Heart left ventricle (tissue), 16 donors: ENCODE measurements around the gene IFT57. TPM values are rescaled to one million over a fixed set of nuclear protein-coding genes. Genes with fewer than 3 reads are reported as not detected.

Experiments used
- ATAC-seq, 4 donors: fragments of 200-7000 bp; cut with Tn5 transposase; one replicate each; pipeline ENCODE4 v1.9.1; 2020 to 2022; ENCODE audit warnings: moderate library complexity in 4 of 4, mild to moderate bottlenecking in 3 of 4, moderate number of reproducible peaks in 1 of 4
- DNase-seq, 5 donors: peaks; one replicate each; pipeline ENCODE4 v3.0.0-alpha.2; 2020
- H3K27ac ChIP-seq, 12 donors: fragments of 200-600 bp; sonication (generic) in 4 of 12; one replicate each; pipeline versions ENCODE4 v1.5.0 to v1.8.0; 2016 to 2022; ENCODE audit warnings: mild to moderate bottlenecking in 2 of 12
- H3K27me3 ChIP-seq, 9 donors: fragments of 200-600 bp; sonication (generic) in 2 of 9; one replicate each; pipeline versions ENCODE4 v1.5.1 to v1.8.0; 2016 to 2022; ENCODE audit warnings: mild to moderate bottlenecking in 3 of 9
- H3K36me3 ChIP-seq, 9 donors: fragments of 200-600 bp; sonication (generic) in 2 of 9; one replicate each; pipeline versions ENCODE4 v1.5.0 to v1.8.0; 2018 to 2022; ENCODE audit warnings: mild to moderate bottlenecking in 2 of 9
- H3K4me1 ChIP-seq, 12 donors: fragments of 200-600 bp; sonication (generic) in 4 of 12; one replicate each; pipeline versions ENCODE4 v1.5.0 to v1.8.0; 2016 to 2022; ENCODE audit warnings: mild to moderate bottlenecking in 3 of 12
- H3K4me3 ChIP-seq, 12 donors: fragments of 200-600 bp; sonication (generic) in 4 of 12; one replicate each; pipeline versions ENCODE4 v1.5.0 to v1.8.0; 2017 to 2022; ENCODE audit warnings: mild to moderate bottlenecking in 9 of 12, moderate library complexity in 4 of 12
- H3K9me3 ChIP-seq, 12 donors: fragments of 200-600 bp; sonication (generic) in 4 of 12; one replicate each; pipeline versions ENCODE4 v1.5.0 to v1.8.0; 2016 to 2022; ENCODE audit warnings: mild to moderate bottlenecking in 1 of 12
- POLR2A ChIP-seq, 2 donors: fragments of 450-650 bp; IDR thresholded peaks; one replicate each; pipeline ENCODE4 v1.6.1; 2017; ENCODE audit warnings: antibody characterized with exemption in 2 of 2, mild to moderate bottlenecking in 2 of 2, moderate library complexity in 2 of 2
- whole genome bisulfite sequencing, 4 donors: extraction: QIAGEN DNeasy Blood & Tissue Kit in 2 of 4; methylation state at CpG; one replicate each; pipeline versions ENCODE4 v1.1.5 to v1.1.7; 2013 to 2018; 5-methylcytosine and 5-hydroxymethylcytosine counted together
- intact Hi-C, 10 donors: fragments of 100-400 bp; cut with DNase I; formaldehyde crosslinking; loops; one replicate each; pipeline versions ENCODE4 v1.11.1 to v1.14.2; 2022
- polyA plus RNA-seq, 2 donors: library from polyadenylated mRNA; stranded (reverse); fragments of 200-250 nt; gene quantifications; one replicate each; pipeline ENCODE4 v1.2.3, GENCODE V29; 2013
- total RNA-seq, 9 donors: library from RNA; depleted of rRNA in 2 of 9; stranded (reverse); fragments of >200 nt in 2 of 9; fragmentation: NEBNext Ultra II Directional in 3 of 9; extraction: Animal tissue kit (Norgen Biotek cat#: 25700) in 3 of 9; gene quantifications; one replicate each; pipeline versions ENCODE4 v1.1.0 to v1.2.4, GENCODE V29; 2016 to 2023
- TF ChIP-seq, protein P1 (sequence below), 12 donors: fragments of 200-600 bp; sonication (generic) in 4 of 12; IDR thresholded peaks; one replicate each; pipeline versions ENCODE4 v1.5.0 to v1.8.0; 2018 to 2022; ENCODE audit warnings: antibody characterized with exemption in 12 of 12, mild to moderate bottlenecking in 5 of 12
- donor health status: ischemic (EF 13 %, LVEDD 7.1; RV severe dilation, severe dysfunction).
- donor health status: healthy with polysubstance abuse.
- donor health status: DM: no; HTN: yes; CAD: no.
- donor health status: DM: no; HTN: no; CAD: no.
- donor health status: ischemic (EF 25% LVEDD 6.9; RV normal size, moderate dysfunction).
- donor health status: ischemic (EF 25% LVEDD 5.7; RV mildly dilated, moderate dysfunction).
- donor health status: healthy.
- donor health status: DM: yes; HTN: yes; CAD: no.
- donor health status: ischemic (EF 35%, LVEDD 5.7; RV mildly dilated, moderate dysfunction).
- donor health status: nonischemic (EF 11% LVEDD 7.7; RV severe dilation, severe dysfunction).
- donor health status: DM: yes; HTN: yes; CAD: no.
- donor health status: PGD.
- donor health status: ischemic (EF 29% LVEDD 5.4; RV normal size, mild dysfunction).
- donor health status: nonischemic (EF 23%, LVEDD 6.1; RV moderate dilation, normal function).

The IFT57 gene
- total and polyA plus RNA-seq, 11 donors, result 4.3 to 36.4 (median 22.9) TPM

- H3K9me3 ChIP-seq, result no peaks in the 10 kb centered on the region
- no peaks in the 10 kb centered on the region for H3K4me1 ChIP-seq
- H3K4me3 ChIP-seq, result no peak overlapping the region
- intact Hi-C loops, result no loop called here
- TF ChIP-seq, protein P1, sequence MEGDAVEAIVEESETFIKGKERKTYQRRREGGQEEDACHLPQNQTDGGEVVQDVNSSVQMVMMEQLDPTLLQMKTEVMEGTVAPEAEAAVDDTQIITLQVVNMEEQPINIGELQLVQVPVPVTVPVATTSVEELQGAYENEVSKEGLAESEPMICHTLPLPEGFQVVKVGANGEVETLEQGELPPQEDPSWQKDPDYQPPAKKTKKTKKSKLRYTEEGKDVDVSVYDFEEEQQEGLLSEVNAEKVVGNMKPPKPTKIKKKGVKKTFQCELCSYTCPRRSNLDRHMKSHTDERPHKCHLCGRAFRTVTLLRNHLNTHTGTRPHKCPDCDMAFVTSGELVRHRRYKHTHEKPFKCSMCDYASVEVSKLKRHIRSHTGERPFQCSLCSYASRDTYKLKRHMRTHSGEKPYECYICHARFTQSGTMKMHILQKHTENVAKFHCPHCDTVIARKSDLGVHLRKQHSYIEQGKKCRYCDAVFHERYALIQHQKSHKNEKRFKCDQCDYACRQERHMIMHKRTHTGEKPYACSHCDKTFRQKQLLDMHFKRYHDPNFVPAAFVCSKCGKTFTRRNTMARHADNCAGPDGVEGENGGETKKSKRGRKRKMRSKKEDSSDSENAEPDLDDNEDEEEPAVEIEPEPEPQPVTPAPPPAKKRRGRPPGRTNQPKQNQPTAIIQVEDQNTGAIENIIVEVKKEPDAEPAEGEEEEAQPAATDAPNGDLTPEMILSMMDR (IDR thresholded peaks at IDR 0.05), result no peak
- TF ChIP-seq POLR2A (IDR thresholded peaks at IDR 0.05), result no peak
- WGBS, 4 donors, result 41 to 62% (median 59%) methylated on average over 1 of the region's 1 CpG
- no peak overlapping the region for H3K27ac ChIP-seq
- H3K36me3 ChIP-seq, result no peaks in the 10 kb centered on the region
- ATAC-seq (no peak), DNase-seq (no peak)
- no peaks in the 10 kb centered on the region for H3K27me3 ChIP-seq
Measured at GRCh38 chr3:108239082-108239481, 16.9 kb upstream of the IFT57 start.

- 93 to 99% (median 97%) methylated on average over 1 of the region's 1 CpG for WGBS, 4 donors
Measured at GRCh38 chr3:108235290-108235689, 13.1 kb upstream of the IFT57 start.

DNA sequence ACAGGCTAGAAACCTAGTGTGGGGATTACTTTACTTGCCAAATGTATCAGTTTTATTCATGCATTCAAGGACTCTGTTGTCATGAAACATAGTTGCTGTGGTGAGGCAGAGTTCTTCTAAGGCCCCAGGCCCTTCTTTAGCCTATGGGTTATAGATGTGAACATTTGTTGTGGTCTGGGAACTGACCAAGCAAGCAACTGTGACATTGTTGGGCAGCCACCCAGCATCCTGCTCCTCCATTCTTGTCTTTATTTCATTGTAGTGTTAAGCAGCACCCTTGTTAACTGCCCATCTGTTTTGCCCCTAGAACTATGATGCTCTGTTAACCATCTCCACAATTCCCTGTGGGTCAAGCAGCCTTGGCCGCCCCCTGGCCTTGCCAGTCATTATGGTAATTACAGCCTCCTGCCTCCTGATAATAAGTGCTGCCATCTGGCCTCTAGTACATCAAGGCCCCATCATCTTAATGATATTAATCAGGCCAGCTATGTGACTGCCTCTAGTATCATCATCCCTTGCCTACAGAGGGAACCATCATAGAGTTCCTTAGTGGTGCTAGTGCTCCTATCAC, 12.2 kb upstream of the IFT57 start:
- ATAC-seq (no peak), DNase-seq (no peak)
- H3K27me3 ChIP-seq, result no peaks in the 10 kb centered on the region
- no peak overlapping the region for H3K27ac ChIP-seq
- TF ChIP-seq, protein P1 (IDR thresholded peaks at IDR 0.05), result no peak
- TF ChIP-seq POLR2A (IDR thresholded peaks at IDR 0.05), result no peak
- H3K4me3 ChIP-seq, result no peak overlapping the region
- 94 to 100% (median 95%) methylated on average over 1 of the region's 1 CpG for WGBS, 4 donors
- H3K36me3 ChIP-seq, result no peaks in the 10 kb centered on the region
- no peaks in the 10 kb centered on the region for H3K9me3 ChIP-seq
- H3K4me1 ChIP-seq, result no peaks in the 10 kb centered on the region
- intact Hi-C loops, result no loop called here

More at GRCh38 chr3:108235290-108235689, 13.1 kb upstream of the IFT57 start:
- H3K9me3 ChIP-seq, result no peaks in the 10 kb centered on the region
- H3K4me1 ChIP-seq, result no peaks in the 10 kb centered on the region
- TF ChIP-seq, protein P1 (IDR thresholded peaks at IDR 0.05), result no peak
- TF ChIP-seq POLR2A (IDR thresholded peaks at IDR 0.05), result no peak
- H3K36me3 ChIP-seq, result no peaks in the 10 kb centered on the region
- no peak overlapping the region for H3K27ac ChIP-seq
- intact Hi-C loops, result no loop called here
- no peak for DNase-seq
- ATAC-seq, result no peak
- no peak overlapping the region for H3K4me3 ChIP-seq
- no peaks in the 10 kb centered on the region for H3K27me3 ChIP-seq

DNA sequence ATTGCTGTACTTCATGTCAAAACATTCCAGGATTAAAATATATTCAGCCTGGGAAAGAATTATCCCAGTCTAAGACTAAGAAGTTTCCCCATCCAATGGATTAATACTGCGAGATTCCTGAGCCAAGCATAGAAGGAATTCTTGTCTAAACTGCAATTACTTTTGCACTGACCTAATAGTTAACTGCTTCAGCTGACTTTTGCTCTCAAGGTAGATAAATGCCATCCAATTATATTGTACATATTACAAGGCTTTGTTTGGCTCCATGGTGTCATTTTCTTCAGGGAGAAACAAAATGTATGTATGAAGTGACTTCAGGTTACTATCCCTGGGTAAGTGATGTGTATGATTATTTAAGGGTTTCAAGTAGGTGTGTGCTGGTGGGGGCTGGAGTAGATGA, 6.1 kb upstream of the IFT57 start:
- intact Hi-C loops, result loop anchor here in 8 of 10 donors (10.0 kb wide), 4 partner anchors 133 to 357 kb away; partner anchors contain the start of genes CD47 (in 4 of the 8), CIP2A (in 2 of the 8) and DZIP3 (in 2 of the 8)
- Histone ChIP-seq H3K9me3 (no peaks in the 10 kb centered on the region), H3K27me3 (no peaks in the 10 kb centered on the region), H3K4me1 (peaks cover 0 to 14% (median 0%) of the 10 kb centered on the region in 12 donors), H3K27ac (no peak overlapping the region), H3K4me3 (no peak overlapping the region), H3K36me3 (no peaks in the 10 kb centered on the region)
- ATAC-seq (no peak), DNase-seq (no peak)
- TF ChIP-seq POLR2A (IDR thresholded peaks at IDR 0.05), result no peak
- TF ChIP-seq, protein P1 (IDR thresholded peaks at IDR 0.05), result no peak
- 93 to 97% (median 95%) methylated on average over 1 of the region's 1 CpG for WGBS, 4 donors
